NCI-H2107 treated with DMSO at 0.1 percent for 48 hours (cell line): ENCODE measurements around the gene UQCR11.

Experiments
- DNase-seq: peaks from one replicate; lab custom pipeline; 2025; ENCODE audit not compliant: unreplicated experiment; lab: John Stamatoyannopoulos, UW

The UQCR11 gene

GRCh38 chr19:1570836-1571235, 34.4 kb downstream of the UQCR11 start:
- no peak for DNase-seq

GRCh38 chr19:1569997-1570396, 35.3 kb downstream of the UQCR11 start:
- DNase-seq = no peak

- DNase-seq = no peak
Observed at GRCh38 chr19:1568320-1569019, 36.8 kb downstream of the UQCR11 start, which contains the start of gene MEX3D. Gene MEX3D, minus strand, starts transcription at chr19:1568325. Its CDS starts 267 bp downstream, at chr19:1568058.

GRCh38 chr19:1567848-1568227, 37.4 kb downstream of the UQCR11 start:
- no peak for DNase-seq

- no peak for DNase-seq
Observed at GRCh38 chr19:1567116-1567847, 38.0 kb downstream of the UQCR11 start.

GRCh38 chr19:1566392-1567115, 38.7 kb downstream of the UQCR11 start:
- no peak for DNase-seq

- no peak for DNase-seq
Observed at GRCh38 chr19:1563251-1563650, 42.0 kb downstream of the UQCR11 start.

GRCh38 chr19:1561236-1561842, 43.9 kb downstream of the UQCR11 start:
- DNase-seq = no peak

GRCh38 chr19:1560286-1560882, 44.9 kb downstream of the UQCR11 start:
- DNase-seq = no peak

- DNase-seq = no peak
Observed at GRCh38 chr19:1558552-1558951, 46.7 kb downstream of the UQCR11 start.

- no peak for DNase-seq
Observed at GRCh38 chr19:1556390-1557070, 48.7 kb downstream of the UQCR11 start.

GRCh38 chr19:1555487-1556389, 49.5 kb downstream of the UQCR11 start:
- DNase-seq = no peak

GRCh38 chr19:1554968-1555367, 50.3 kb downstream of the UQCR11 start:
- DNase-seq = no peak

GRCh38 chr19:1553415-1553814, 51.8 kb downstream of the UQCR11 start:
- no peak for DNase-seq

GRCh38 chr19:1551068-1552040, 53.9 kb downstream of the UQCR11 start:
- DNase-seq = no peak

GRCh38 chr19:1549332-1549945, 55.8 kb downstream of the UQCR11 start:
- DNase-seq = no peak
